OCI-LY3 (cell line): ENCODE measurements around the gene MDM4.

ENCODE experiments used
- CTCF ChIP-seq: fragments of 200-600, 300-600 bp; sonication (generic); IDR thresholded peaks from 2 replicates; pipeline ENCODE4 v1.5.1; 2014; ENCODE audit warnings: antibody characterized with exemption, low read length, low read depth
- EZH2phosphoT487 ChIP-seq: fragments of 200-600 bp; shearing (Covaris generic); IDR thresholded peaks from 2 replicates; pipeline ENCODE4 v1.6.1; 2018; ENCODE audit warnings: antibody characterized with exemption, mixed run types, low read depth

- no peak for TF ChIP-seq CTCF
- TF ChIP-seq EZH2phosphoT487 = no peak
Measured at GRCh38 chr1:204580862-204581261, 64.7 kb downstream of the MDM4 start.
